A549 (cell line): ENCODE measurements around the gene ARHGAP40. TPM values are rescaled to one million over a fixed set of nuclear protein-coding genes. Genes with fewer than 3 reads are reported as not detected.

ENCODE experiments used
- ATAC-seq, 2 experiments: fragments of 200-7000 bp in 1 of 2; fragments of >200 bp in 1 of 2; cut with Nextera tagmentation in 1 of 2; cut with Tn5 transposase in 1 of 2; 3 replicates each; pipeline versions ENCODE4 v1.8.0 to v1.9.1; 2018 to 2020; ENCODE audit warnings: mild to moderate bottlenecking in 1 of 2, moderate library complexity in 1 of 2
- CTCF ChIA-PET: fragments of 300-600 bp; sonication (Branson Sonifier 250); formaldehyde crosslinking; extraction: SDS; loops from one replicate; lab custom pipeline; 2021; ENCODE audit warnings: antibody characterized with exemption, inconsistent platforms; lab: Yijun Ruan, JAX
- POLR2A ChIA-PET: fragments of 350-600 bp; formaldehyde crosslinking; extraction: SDS; loops from one replicate; lab custom pipeline; 2021; ENCODE audit warnings: antibody characterized with exemption, inconsistent platforms; lab: Yijun Ruan, JAX
- DNase-seq, 2 experiments: peaks; one replicate each; pipeline versions ENCODE4 v3.0.0 to v3.0.0-alpha.2; 2011 to 2016; ENCODE audit warnings: low read depth in 1 of 2, low spot score in 1 of 2
- FAIRE-seq: peaks from 2 replicates; lab custom pipeline; 2011; peaks lifted over from hg19 to GRCh38; lab: Jason Lieb, UNC
- H3K27ac ChIP-seq, 2 experiments: fragments of >200 bp; sonication (Bioruptor Twin); formaldehyde crosslinking; 3 replicates each; pipeline ENCODE4 v1.5.1; 2016 to 2017
- H3K4me1 ChIP-seq: fragments of >200 bp; sonication (Bioruptor Twin); formaldehyde crosslinking; 3 replicates; pipeline ENCODE4 v1.6.1; 2016
- H3K4me2 ChIP-seq: fragments of >200 bp; sonication (Bioruptor Twin); formaldehyde crosslinking; 3 replicates; pipeline ENCODE4 v1.6.1; 2016
- H3K4me3 ChIP-seq: fragments of >200 bp; sonication (Bioruptor Twin); formaldehyde crosslinking; 3 replicates; pipeline ENCODE4 v1.5.1; 2016
- H3K9me3 ChIP-seq: fragments of >200 bp; sonication (Bioruptor Twin); formaldehyde crosslinking; 3 replicates; pipeline ENCODE4 v1.6.1; 2016
- CEBPB ChIP-seq, 2 experiments: fragments of >200 bp in 1 of 2; sonication (Bioruptor Twin) in 1 of 2; formaldehyde crosslinking in 1 of 2; IDR thresholded peaks; 2 replicates each; pipeline ENCODE4 v1.6.1; 2012 to 2016
- E2F6 ChIP-seq: IDR thresholded peaks from 2 replicates; pipeline ENCODE4 v1.6.1; 2012; ENCODE audit warnings: low read depth, borderline replicate concordance
- EP300 ChIP-seq, 2 experiments: fragments of >200 bp; sonication (Bioruptor Twin); formaldehyde crosslinking; IDR thresholded peaks; 2 replicates in 1 of 2; 3 replicates in 1 of 2; pipeline ENCODE4 v1.6.1; 2016 to 2017
- ESRRA ChIP-seq: fragments of 150-350 bp; IDR thresholded peaks from 2 replicates; pipeline ENCODE4 v1.6.1; 2014; ENCODE audit warnings: mild to moderate bottlenecking, low read length, borderline replicate concordance
- FOSB ChIP-seq: fragments of 250-450 bp; sonication (Bioruptor Pico); IDR thresholded peaks from 2 replicates; pipeline ENCODE4 v1.5.0; 2020; ENCODE audit warnings: mild to moderate bottlenecking, moderate library complexity
- FOXS1 ChIP-seq: fragments of 250-450 bp; sonication (Bioruptor Pico); IDR thresholded peaks from 2 replicates; pipeline ENCODE4 v1.5.0; 2020; ENCODE audit warnings: mild to moderate bottlenecking, moderate library complexity
- GATA3 ChIP-seq: IDR thresholded peaks from 2 replicates; pipeline ENCODE4 v1.6.1; 2012; ENCODE audit warnings: borderline replicate concordance
- HOXA7 ChIP-seq: fragments of 250-450 bp; sonication (Bioruptor Pico); IDR thresholded peaks from 2 replicates; pipeline ENCODE4 v1.5.0; 2020; ENCODE audit warnings: mild to moderate bottlenecking, moderate library complexity
- HOXB13 ChIP-seq: fragments of 250-450 bp; sonication (Bioruptor Pico); IDR thresholded peaks from 2 replicates; pipeline ENCODE4 v1.5.0; 2020; ENCODE audit warnings: low read depth, mild to moderate bottlenecking, moderate library complexity
- JUN ChIP-seq, 2 experiments: fragments of >200 bp; sonication (Bioruptor Twin); formaldehyde crosslinking; IDR thresholded peaks; 2 replicates in 1 of 2; 3 replicates in 1 of 2; pipeline ENCODE4 v1.6.1; 2016 to 2017
- KDM1A ChIP-seq: fragments of 200-600 bp; sonication (generic); IDR thresholded peaks from 2 replicates; pipeline ENCODE4 v1.6.1; 2016; ENCODE audit warnings: low read depth, mild to moderate bottlenecking
- KDM5A ChIP-seq: fragments of 200-600 bp; sonication (generic); IDR thresholded peaks from 2 replicates; pipeline ENCODE4 v1.6.1; 2016; ENCODE audit warnings: antibody characterized with exemption, mild to moderate bottlenecking
- NFE2L2 ChIP-seq: fragments of 150-350 bp; conservative IDR thresholded peaks from 2 replicates; pipeline ENCODE4 v1.6.1; 2014; ENCODE audit warnings: low read length
- NPAS2 ChIP-seq: fragments of 250-450 bp; sonication (Bioruptor Pico); IDR thresholded peaks from 2 replicates; pipeline ENCODE4 v1.8.0; 2022; ENCODE audit warnings: mild to moderate bottlenecking, moderate library complexity, borderline replicate concordance
- PHF8 ChIP-seq: fragments of 200-600 bp; sonication (generic); IDR thresholded peaks from 2 replicates; pipeline ENCODE4 v1.6.1; 2016; ENCODE audit warnings: low read depth, mild to moderate bottlenecking, antibody characterized with exemption, moderate library complexity, borderline replicate concordance
- POLR2A ChIP-seq: IDR thresholded peaks from 2 replicates; pipeline ENCODE4 v1.6.1; 2012; ENCODE audit warnings: mild to moderate bottlenecking, low read length
- POLR2AphosphoS2 ChIP-seq: conservative IDR thresholded peaks from 2 replicates; pipeline ENCODE4 v1.6.1; 2012; ENCODE audit warnings: low read length, improper control_type of control experiment, inconsistent platforms
- RFX5 ChIP-seq: fragments of 450-650 bp; IDR thresholded peaks from 2 replicates; pipeline ENCODE4 v1.7.1; 2014; ENCODE audit warnings: antibody characterized with exemption, mild to moderate bottlenecking, moderate library complexity
- RNF2 ChIP-seq: fragments of 200-600 bp; sonication (generic); IDR thresholded peaks from 2 replicates; pipeline ENCODE4 v1.6.1; 2016; ENCODE audit warnings: low read depth, mild to moderate bottlenecking, antibody characterized with exemption, moderate library complexity, borderline replicate concordance
- SREBF2 ChIP-seq: fragments of 450-650 bp; IDR thresholded peaks from 2 replicates; pipeline ENCODE4 v1.6.1; 2014; ENCODE audit warnings: mild to moderate bottlenecking, moderate library complexity
- TFCP2L1 ChIP-seq: fragments of 250-450 bp; sonication (Bioruptor Pico); IDR thresholded peaks from 2 replicates; pipeline ENCODE4 v1.5.0; 2021; ENCODE audit warnings: mild to moderate bottlenecking
- ZC3H11A ChIP-seq: fragments of 450-650 bp; IDR thresholded peaks from 2 replicates; pipeline ENCODE4 v1.6.1; 2014; ENCODE audit warnings: antibody characterized with exemption, mild to moderate bottlenecking
- ZFP36 ChIP-seq: fragments of 450-650 bp; IDR thresholded peaks from 2 replicates; pipeline ENCODE4 v1.6.1; 2014; ENCODE audit warnings: borderline replicate concordance; ENCODE audit not compliant: partially characterized antibody
- ZNF302 ChIP-seq: fragments of 250-450 bp; sonication (Bioruptor Pico); IDR thresholded peaks from 2 replicates; pipeline ENCODE4 v1.9.0; 2021; ENCODE audit warnings: inconsistent platforms, mild to moderate bottlenecking, moderate library complexity
- ZSCAN20 ChIP-seq: fragments of 250-450 bp; sonication (Bioruptor Pico); IDR thresholded peaks from 2 replicates; pipeline ENCODE4 v1.8.0; 2022; ENCODE audit warnings: mild to moderate bottlenecking, moderate library complexity
- WGBS: methylation state at CpG from one replicate; pipeline ENCODE4 v1.1.6; 2017; ENCODE audit errors: missing lambda C conversion rate; 5-methylcytosine and 5-hydroxymethylcytosine counted together
- polyA plus RNA-seq, 4 experiments: library from polyadenylated mRNA; depleted of rRNA in 3 of 4; stranded (reverse); fragments of >200 nt; fragmentation: RNase III in 1 of 4; extraction: RNeasy Plus Mini Kit Qiagen cat#74134 plus additional on column Dnase treatment in 1 of 4; gene quantifications; 2 replicates in 3 of 4; 3 replicates in 1 of 4; pipeline ENCODE4 v1.2.3, GENCODE V29; 2011 to 2017
- TF ChIP-seq, protein P1 (sequence below): fragments of 200-600 bp; sonication (generic); IDR thresholded peaks from 2 replicates; pipeline ENCODE4 v1.6.1; 2016; ENCODE audit warnings: antibody characterized with exemption, mild to moderate bottlenecking, moderate library complexity
- TF ChIP-seq, protein P2 (sequence below): fragments of 250-450 bp; sonication (Bioruptor Pico); IDR thresholded peaks from 2 replicates; pipeline ENCODE4 v1.5.0; 2021; ENCODE audit warnings: mild to moderate bottlenecking, moderate library complexity, borderline replicate concordance

ARHGAP40 gene
- polyA plus RNA-seq, 2 of the 4 experiments (the other 2 are of a cell fraction): not detected

GRCh38 chr20:38581830-38582358, 19.7 kb upstream of the ARHGAP40 start:
- CTCF ChIA-PET: interaction anchor here (0.7 kb wide), 1 partner anchor 9 kb away, joined by 4 read pairs; no protein-coding TSS in a partner anchor
- no peak; a peak in 1 of 6 replicates for ATAC-seq

DNA sequence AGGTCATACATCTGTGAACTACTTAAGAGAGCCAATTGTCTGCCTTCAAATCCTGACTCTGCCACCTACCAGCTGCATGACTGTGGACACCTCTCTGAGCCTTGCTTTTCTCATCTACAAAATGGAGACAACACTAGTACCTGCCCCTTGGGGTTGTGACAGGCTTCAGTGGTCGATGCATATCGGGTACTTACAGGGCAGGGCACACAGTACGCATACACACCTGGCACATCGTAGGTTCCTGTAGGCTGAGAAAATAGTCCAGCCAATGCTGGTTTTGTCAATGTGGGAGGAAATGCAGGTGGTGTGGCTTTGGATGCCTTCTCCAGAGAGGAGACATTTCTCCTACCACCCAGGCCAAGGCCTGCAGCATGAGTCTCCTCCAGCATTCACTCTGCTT, 18.3 kb upstream of the ARHGAP40 start:
- ChIA-PET POLR2A (no interaction called here), CTCF (no interaction called here)
- no peak overlapping the region for H3K27ac ChIP-seq
- no peak overlapping the region for H3K4me2 ChIP-seq
- TF ChIP-seq RFX5 (no peak), FOXS1 (no peak), FOSB (CRISPR knock-in tag) (no peak), NFE2L2 (no peak), ZC3H11A (no peak), POLR2A (no peak), POLR2AphosphoS2 (no peak), KDM5A (no peak), ZSCAN20 (CRISPR knock-in tag) (no peak), NPAS2 (CRISPR knock-in tag) (no peak), E2F6 (no peak), ZNF302 (no peak), PHF8 (no peak), SREBF2 (no peak), TFCP2L1 (CRISPR knock-in tag) (no peak), RNF2 (no peak), CEBPB (IDR thresholded peaks at IDR 0.05) (no peak), JUN (IDR thresholded peaks at IDR 0.05) (no peak)
- TF ChIP-seq, protein P1, sequence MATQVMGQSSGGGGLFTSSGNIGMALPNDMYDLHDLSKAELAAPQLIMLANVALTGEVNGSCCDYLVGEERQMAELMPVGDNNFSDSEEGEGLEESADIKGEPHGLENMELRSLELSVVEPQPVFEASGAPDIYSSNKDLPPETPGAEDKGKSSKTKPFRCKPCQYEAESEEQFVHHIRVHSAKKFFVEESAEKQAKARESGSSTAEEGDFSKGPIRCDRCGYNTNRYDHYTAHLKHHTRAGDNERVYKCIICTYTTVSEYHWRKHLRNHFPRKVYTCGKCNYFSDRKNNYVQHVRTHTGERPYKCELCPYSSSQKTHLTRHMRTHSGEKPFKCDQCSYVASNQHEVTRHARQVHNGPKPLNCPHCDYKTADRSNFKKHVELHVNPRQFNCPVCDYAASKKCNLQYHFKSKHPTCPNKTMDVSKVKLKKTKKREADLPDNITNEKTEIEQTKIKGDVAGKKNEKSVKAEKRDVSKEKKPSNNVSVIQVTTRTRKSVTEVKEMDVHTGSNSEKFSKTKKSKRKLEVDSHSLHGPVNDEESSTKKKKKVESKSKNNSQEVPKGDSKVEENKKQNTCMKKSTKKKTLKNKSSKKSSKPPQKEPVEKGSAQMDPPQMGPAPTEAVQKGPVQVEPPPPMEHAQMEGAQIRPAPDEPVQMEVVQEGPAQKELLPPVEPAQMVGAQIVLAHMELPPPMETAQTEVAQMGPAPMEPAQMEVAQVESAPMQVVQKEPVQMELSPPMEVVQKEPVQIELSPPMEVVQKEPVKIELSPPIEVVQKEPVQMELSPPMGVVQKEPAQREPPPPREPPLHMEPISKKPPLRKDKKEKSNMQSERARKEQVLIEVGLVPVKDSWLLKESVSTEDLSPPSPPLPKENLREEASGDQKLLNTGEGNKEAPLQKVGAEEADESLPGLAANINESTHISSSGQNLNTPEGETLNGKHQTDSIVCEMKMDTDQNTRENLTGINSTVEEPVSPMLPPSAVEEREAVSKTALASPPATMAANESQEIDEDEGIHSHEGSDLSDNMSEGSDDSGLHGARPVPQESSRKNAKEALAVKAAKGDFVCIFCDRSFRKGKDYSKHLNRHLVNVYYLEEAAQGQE: no peak
- TF ChIP-seq, protein P2, sequence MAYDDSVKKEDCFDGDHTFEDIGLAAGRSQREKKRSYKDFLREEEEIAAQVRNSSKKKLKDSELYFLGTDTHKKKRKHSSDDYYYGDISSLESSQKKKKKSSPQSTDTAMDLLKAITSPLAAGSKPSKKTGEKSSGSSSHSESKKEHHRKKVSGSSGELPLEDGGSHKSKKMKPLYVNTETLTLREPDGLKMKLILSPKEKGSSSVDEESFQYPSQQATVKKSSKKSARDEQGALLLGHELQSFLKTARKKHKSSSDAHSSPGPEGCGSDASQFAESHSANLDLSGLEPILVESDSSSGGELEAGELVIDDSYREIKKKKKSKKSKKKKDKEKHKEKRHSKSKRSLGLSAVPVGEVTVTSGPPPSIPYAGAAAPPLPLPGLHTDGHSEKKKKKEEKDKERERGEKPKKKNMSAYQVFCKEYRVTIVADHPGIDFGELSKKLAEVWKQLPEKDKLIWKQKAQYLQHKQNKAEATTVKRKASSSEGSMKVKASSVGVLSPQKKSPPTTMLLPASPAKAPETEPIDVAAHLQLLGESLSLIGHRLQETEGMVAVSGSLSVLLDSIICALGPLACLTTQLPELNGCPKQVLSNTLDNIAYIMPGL (CRISPR knock-in tag): no peak
- H3K4me1 ChIP-seq: no peaks in the 10 kb centered on the region
- ATAC-seq (no peak), FAIRE-seq (no peak), DNase-seq (no peak)
- no peaks in the 10 kb centered on the region for H3K9me3 ChIP-seq
- WGBS: 57% methylated on average over 4 of the region's 4 CpGs
- H3K4me3 ChIP-seq: no peak overlapping the region

More at GRCh38 chr20:38581830-38582358, 19.7 kb upstream of the ARHGAP40 start:
- Histone ChIP-seq H3K27ac (no peak overlapping the region), H3K4me2 (no peak overlapping the region)
- TF ChIP-seq ZFP36 (no peak), JUN (IDR thresholded peaks at IDR 0.05) (no peak), SREBF2 (no peak), FOSB (CRISPR knock-in tag) (no peak), EP300 (IDR thresholded peaks at IDR 0.05) (no peak), ESRRA (no peak), HOXA7 (CRISPR knock-in tag) (no peak), GATA3 (no peak), TFCP2L1 (CRISPR knock-in tag) (no peak), KDM1A (no peak), KDM5A (no peak), HOXB13 (CRISPR knock-in tag) (no peak), POLR2A (no peak)
- TF ChIP-seq, protein P1: no peak
- TF ChIP-seq, all 56 proteins: peak for 0
- H3K4me3 ChIP-seq: no peak overlapping the region
- H3K4me1 ChIP-seq: no peaks in the 10 kb centered on the region
- DNase-seq (no peak), FAIRE-seq (no peak)
- POLR2A ChIA-PET: no interaction called here
- no peaks in the 10 kb centered on the region for H3K9me3 ChIP-seq
- WGBS: 50% methylated on average over 4 of the region's 4 CpGs
